Measurements from ENCODE around the gene HUNK. TPM values are rescaled to one million over a fixed set of nuclear protein-coding genes. Genes with fewer than 3 reads are reported as not detected.
"Not testable (repeated sequence)": the region's sequence is repeated elsewhere in the genome, so short reads cannot be mapped to it uniquely, and the experiment has no call there.

HUNK gene
- total and polyA plus RNA-seq, 7 experiments from 2014 or later, result 0.16 to 0.54 (median 0.30) TPM; not detected in 4

DNA sequence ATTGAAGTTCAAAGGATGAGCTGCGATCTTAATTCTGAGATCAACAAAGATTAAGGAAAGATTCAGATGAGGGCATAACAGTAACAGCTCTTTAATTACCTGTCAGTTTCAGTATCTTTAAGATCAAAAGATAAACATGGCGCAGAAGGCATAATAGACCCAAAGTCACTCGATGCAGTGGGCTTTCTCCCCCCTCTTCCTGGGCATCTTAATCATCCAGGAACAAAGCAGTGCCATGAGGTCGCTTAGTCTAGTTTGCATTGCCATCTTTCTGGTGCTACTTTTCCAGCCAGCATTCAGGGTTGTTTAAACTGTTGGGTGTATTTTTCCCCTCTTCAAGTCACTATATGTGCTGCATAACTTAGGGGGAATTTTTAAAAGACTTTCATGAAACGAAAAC, 72.3 kb downstream of the HUNK start:
- Mint-ChIP-seq H3K36me3 (no peaks in the 10 kb centered on the region), H3K4me3 (no peak overlapping the region), H3K9me3 (peaks cover 0 to 3% (median 0%) of the 10 kb centered on the region in 11 donors), H3K27ac (no peak overlapping the region), H3K4me1 (no peaks in the 10 kb centered on the region), H3K27me3 (peaks cover 0 to 37% (median 24%) of the 10 kb centered on the region in 5 donors)
- intact Hi-C loops (cut with micrococcal nuclease), result no loop called here
- ChIA-PET CTCF (no interaction called here), POLR2A (no interaction called here)
- H3K9me3 ChIP-seq (ENCODE audit: control insufficient read depth in 2 of 3, low read length in 3 of 3), result no peaks in the 10 kb centered on the region
- ATAC-seq, result no peak
- H3K4me3 ChIP-seq (ENCODE audit: low read length), result no peak overlapping the region
- no peaks in the 10 kb centered on the region for H3K27me3 ChIP-seq (ENCODE audit: control insufficient read depth in 2 of 2, insufficient read depth in 2 of 2, low read length in 2 of 2)
- H3K27ac ChIP-seq (ENCODE audit: low read depth, low read length), result no peak overlapping the region
- no peak for DNase-seq
- H3K4me1 ChIP-seq (ENCODE audit: control insufficient read depth in 2 of 2, insufficient read depth in 2 of 2, low read length in 2 of 2), result no peaks in the 10 kb centered on the region
- H3K36me3 ChIP-seq (ENCODE audit: control insufficient read depth in 2 of 3, insufficient read depth in 3 of 3, low read length in 3 of 3), result no peaks in the 10 kb centered on the region

- Mint-ChIP-seq H3K27me3 (peaks cover 0 to 37% (median 24%) of the 10 kb centered on the region in 5 donors), H3K27ac (no peak overlapping the region), H3K4me1 (no peaks in the 10 kb centered on the region), H3K36me3 (no peaks in the 10 kb centered on the region), H3K4me3 (no peak overlapping the region), H3K9me3 (peaks cover 0 to 3% (median 0%) of the 10 kb centered on the region in 11 donors)
- DNase-seq (no peak), ATAC-seq (no peak)
- intact Hi-C loops (cut with micrococcal nuclease), result no loop called here
- no peaks in the 10 kb centered on the region for H3K4me1 ChIP-seq (ENCODE audit: control insufficient read depth in 2 of 2, insufficient read depth in 2 of 2, low read length in 2 of 2)
- no peak overlapping the region for H3K4me3 ChIP-seq (ENCODE audit: low read length)
- ChIA-PET POLR2A (no interaction called here), CTCF (no interaction called here)
- H3K36me3 ChIP-seq (ENCODE audit: control insufficient read depth in 2 of 3, insufficient read depth in 3 of 3, low read length in 3 of 3), result no peaks in the 10 kb centered on the region
- H3K9me3 ChIP-seq (ENCODE audit: control insufficient read depth in 2 of 3, low read length in 3 of 3), result no peaks in the 10 kb centered on the region
- H3K27ac ChIP-seq (ENCODE audit: low read depth, low read length), result no peak overlapping the region
- H3K27me3 ChIP-seq (ENCODE audit: control insufficient read depth in 2 of 2, insufficient read depth in 2 of 2, low read length in 2 of 2), result no peaks in the 10 kb centered on the region
Measured at GRCh38 chr21:31945546-31945945, 72.7 kb downstream of the HUNK start.

DNA sequence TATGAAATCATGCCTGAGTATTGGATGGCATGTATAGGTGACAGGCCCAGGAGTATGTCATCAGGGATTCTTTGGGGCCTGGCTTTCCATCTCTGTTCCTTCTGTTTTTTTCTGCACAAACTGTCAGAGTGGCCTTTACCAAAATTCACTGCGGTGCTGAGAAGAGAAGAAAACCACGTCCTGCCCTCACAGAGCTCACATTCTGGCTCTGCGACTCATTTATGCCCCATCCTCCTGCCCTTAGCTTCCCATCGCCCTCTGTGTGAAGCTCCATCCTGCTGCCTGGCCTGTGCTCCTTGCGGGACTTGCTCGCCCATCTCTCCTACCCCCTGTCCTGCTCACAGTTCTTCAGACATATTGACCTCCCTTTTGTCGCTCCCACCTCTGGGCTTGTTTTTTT, 73.4 kb downstream of the HUNK start:
- Histone ChIP-seq H3K27me3 (ENCODE audit: control insufficient read depth in 2 of 2, insufficient read depth in 2 of 2, low read length in 2 of 2) (no peaks in the 10 kb centered on the region), H3K36me3 (ENCODE audit: control insufficient read depth in 2 of 3, insufficient read depth in 3 of 3, low read length in 3 of 3) (no peaks in the 10 kb centered on the region), H3K9me3 (ENCODE audit: control insufficient read depth in 2 of 3, low read length in 3 of 3) (no peaks in the 10 kb centered on the region), H3K4me3 (ENCODE audit: low read length) (no peak overlapping the region), H3K4me1 (ENCODE audit: control insufficient read depth in 2 of 2, insufficient read depth in 2 of 2, low read length in 2 of 2) (no peaks in the 10 kb centered on the region), H3K27ac (ENCODE audit: low read depth, low read length) (no peak overlapping the region)
- no peaks in the 10 kb centered on the region for H3K4me1 Mint-ChIP-seq
- intact Hi-C loops (cut with micrococcal nuclease), result no loop called here
- no peaks in the 10 kb centered on the region for H3K36me3 Mint-ChIP-seq
- no peak for ATAC-seq
- DNase-seq, result no peak
- POLR2A ChIA-PET, result no interaction called here
- CTCF ChIA-PET, result no interaction called here
- peaks cover 0 to 3% (median 0%) of the 10 kb centered on the region in 11 donors for H3K9me3 Mint-ChIP-seq
- no peak overlapping the region for H3K27ac Mint-ChIP-seq
- no peak overlapping the region for H3K4me3 Mint-ChIP-seq
- peaks cover 0 to 37% (median 23%) of the 10 kb centered on the region in 5 donors for H3K27me3 Mint-ChIP-seq

DNA sequence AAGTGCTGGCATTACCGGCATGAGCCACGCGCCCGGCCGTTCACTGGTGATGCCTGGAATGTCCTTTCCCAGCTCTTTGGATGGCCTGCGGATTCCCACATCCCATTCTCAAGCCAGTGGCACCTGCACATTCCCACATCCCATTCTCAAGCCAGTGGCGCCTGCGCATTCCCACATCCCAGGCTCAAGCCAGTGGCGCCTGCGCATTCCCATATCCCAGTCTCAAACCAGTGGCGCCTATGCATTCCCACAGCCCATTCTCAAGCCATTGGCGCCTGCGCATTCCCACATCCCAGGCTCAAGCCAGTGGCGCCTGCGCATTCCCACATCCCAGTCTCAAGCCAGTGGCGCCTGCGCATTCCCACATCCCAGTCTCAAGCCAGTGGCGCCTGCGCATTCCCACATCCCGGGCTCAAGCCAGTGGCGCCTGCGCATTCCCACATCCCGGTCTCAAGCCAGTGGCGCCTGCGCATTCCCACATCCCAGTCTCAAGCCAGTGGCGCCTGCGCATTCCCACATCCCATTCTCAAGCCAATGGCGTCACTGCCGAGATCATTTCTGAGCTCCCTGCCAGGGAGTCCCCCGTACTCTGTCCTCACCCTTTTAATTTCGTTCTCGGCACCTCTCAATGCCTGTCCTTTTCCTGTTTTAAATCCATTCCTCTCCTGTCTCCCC, 74.2 kb downstream of the HUNK start:
- intact Hi-C loops (cut with micrococcal nuclease); H3K27me3 ChIP-seq (ENCODE audit: control insufficient read depth in 2 of 2, insufficient read depth in 2 of 2, low read length in 2 of 2); H3K9me3 ChIP-seq (ENCODE audit: control insufficient read depth in 2 of 3, low read length in 3 of 3); ATAC-seq; H3K36me3 ChIP-seq (ENCODE audit: control insufficient read depth in 2 of 3, insufficient read depth in 3 of 3, low read length in 3 of 3); H3K4me3 ChIP-seq (ENCODE audit: low read length); H3K4me3 Mint-ChIP-seq; H3K4me1 ChIP-seq (ENCODE audit: control insufficient read depth in 2 of 2, insufficient read depth in 2 of 2, low read length in 2 of 2); H3K4me1 Mint-ChIP-seq; DNase-seq; H3K27ac Mint-ChIP-seq; H3K36me3 Mint-ChIP-seq; H3K9me3 Mint-ChIP-seq; H3K27ac ChIP-seq (ENCODE audit: low read depth, low read length); POLR2A ChIA-PET: not testable (repeated sequence)
- CTCF ChIA-PET, result interaction anchor here (0.7 kb wide), 1 partner anchor 8 kb away, joined by 5 read pairs; no protein-coding TSS in a partner anchor
- H3K27me3 Mint-ChIP-seq, result peaks cover 0 to 30% (median 20%) of the 10 kb centered on the region in 5 donors

GRCh38 chr21:31948676-31949075, 75.9 kb downstream of the HUNK start:
- H3K36me3 Mint-ChIP-seq, result no peaks in the 10 kb centered on the region
- ATAC-seq, result no peak
- Histone ChIP-seq H3K9me3 (ENCODE audit: control insufficient read depth in 2 of 3, low read length in 3 of 3) (no peaks in the 10 kb centered on the region), H3K36me3 (ENCODE audit: control insufficient read depth in 2 of 3, insufficient read depth in 3 of 3, low read length in 3 of 3) (no peaks in the 10 kb centered on the region), H3K4me3 (ENCODE audit: low read length) (no peak overlapping the region), H3K27me3 (ENCODE audit: control insufficient read depth in 2 of 2, insufficient read depth in 2 of 2, low read length in 2 of 2) (no peaks in the 10 kb centered on the region), H3K27ac (ENCODE audit: low read depth, low read length) (no peak overlapping the region), H3K4me1 (ENCODE audit: control insufficient read depth in 2 of 2, insufficient read depth in 2 of 2, low read length in 2 of 2) (no peaks in the 10 kb centered on the region)
- peaks cover 0 to 24% (median 13%) of the 10 kb centered on the region in 5 donors for H3K27me3 Mint-ChIP-seq
- no peaks in the 10 kb centered on the region for H3K4me1 Mint-ChIP-seq
- intact Hi-C loops (cut with micrococcal nuclease), result no loop called here
- H3K9me3 Mint-ChIP-seq, result peaks cover 0 to 2% (median 0%) of the 10 kb centered on the region in 11 donors
- POLR2A ChIA-PET, result no interaction called here
- CTCF ChIA-PET, result no interaction called here
- no peak overlapping the region for H3K27ac Mint-ChIP-seq
- H3K4me3 Mint-ChIP-seq, result no peak overlapping the region
- no peak for DNase-seq

DNA sequence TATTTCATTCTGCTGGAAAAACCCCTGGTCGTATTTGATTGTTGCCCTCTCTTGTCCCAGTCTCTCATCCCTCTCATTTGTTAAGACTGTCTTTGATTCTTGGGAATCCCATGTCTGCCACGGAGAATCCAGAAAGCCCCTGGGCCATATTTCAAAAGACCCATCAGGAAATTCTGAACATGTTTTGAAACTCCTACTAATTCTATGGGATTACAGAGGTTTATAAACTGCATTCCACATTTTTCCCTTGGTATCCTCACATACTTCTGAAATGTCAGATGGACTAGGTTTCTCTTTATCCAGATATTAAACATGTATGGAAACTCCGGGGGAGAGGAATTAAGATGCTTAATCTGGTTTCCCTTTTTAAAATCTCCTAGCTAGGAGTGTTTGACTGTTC, 80.0 kb downstream of the HUNK start:
- intact Hi-C loops (cut with micrococcal nuclease), result no loop called here
- Histone ChIP-seq H3K27ac (ENCODE audit: low read depth, low read length) (no peak overlapping the region), H3K9me3 (ENCODE audit: control insufficient read depth in 2 of 3, low read length in 3 of 3) (no peaks in the 10 kb centered on the region), H3K36me3 (ENCODE audit: control insufficient read depth in 2 of 3, insufficient read depth in 3 of 3, low read length in 3 of 3) (no peaks in the 10 kb centered on the region), H3K4me1 (ENCODE audit: control insufficient read depth in 2 of 2, insufficient read depth in 2 of 2, low read length in 2 of 2) (peaks cover 0 to 8% of the 10 kb centered on the region in 2 donors), H3K4me3 (ENCODE audit: low read length) (no peak overlapping the region), H3K27me3 (ENCODE audit: control insufficient read depth in 2 of 2, insufficient read depth in 2 of 2, low read length in 2 of 2) (no peaks in the 10 kb centered on the region)
- no peak for ATAC-seq
- DNase-seq, result no peak
- peaks cover 0 to 4% (median 0%) of the 10 kb centered on the region in 11 donors for H3K9me3 Mint-ChIP-seq
- ChIA-PET POLR2A (no interaction called here), CTCF (interaction anchor here (0.6 kb wide), 1 partner anchor 21 kb away, joined by 3 read pairs; no protein-coding TSS in a partner anchor)
- H3K27me3 Mint-ChIP-seq, result peaks cover 0 to 11% (median 8%) of the 10 kb centered on the region in 5 donors
- H3K4me3 Mint-ChIP-seq, result no peak overlapping the region
- H3K27ac Mint-ChIP-seq, result no peak overlapping the region
- no peaks in the 10 kb centered on the region for H3K36me3 Mint-ChIP-seq
- H3K4me1 Mint-ChIP-seq, result peaks cover 0 to 10% (median 0%) of the 10 kb centered on the region in 7 donors

DNA sequence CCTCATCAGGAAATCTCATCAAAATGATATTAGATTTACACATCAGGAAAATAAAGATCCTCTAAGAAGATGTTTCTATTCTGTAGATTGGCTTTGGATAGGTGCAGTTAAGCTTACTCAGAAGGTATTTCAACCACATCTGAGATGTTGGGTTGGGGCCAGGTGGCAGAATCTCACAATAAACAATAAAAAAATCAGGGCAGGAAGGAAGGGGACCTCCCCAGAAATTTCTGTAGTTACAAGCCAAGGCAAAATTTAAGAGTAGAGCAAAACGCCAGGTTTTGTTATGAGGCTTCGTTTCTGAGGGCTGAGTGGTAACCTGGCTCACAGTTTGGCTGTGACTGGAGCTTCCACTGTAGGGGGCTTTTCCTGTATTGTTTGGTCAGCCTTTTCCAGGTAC, 84.8 kb downstream of the HUNK start:
- intact Hi-C loops (cut with micrococcal nuclease), result no loop called here
- ATAC-seq, result peak; percentile 36
- POLR2A ChIA-PET, result no interaction called here

More for the DNA sequence above, 84.8 kb downstream of the HUNK start:
- peak in 4 of 9 donors; percentile 2 to 48 (median 10) for DNase-seq
- Histone ChIP-seq H3K27me3 (ENCODE audit: control insufficient read depth in 2 of 2, insufficient read depth in 2 of 2, low read length in 2 of 2) (no peaks in the 10 kb centered on the region), H3K4me3 (ENCODE audit: low read length) (no peak overlapping the region), H3K27ac (ENCODE audit: low read depth, low read length) (no peak overlapping the region), H3K36me3 (ENCODE audit: control insufficient read depth in 2 of 3, insufficient read depth in 3 of 3, low read length in 3 of 3) (no peaks in the 10 kb centered on the region), H3K4me1 (ENCODE audit: control insufficient read depth in 2 of 2, insufficient read depth in 2 of 2, low read length in 2 of 2) (peaks cover 0 to 11% of the 10 kb centered on the region in 2 donors), H3K9me3 (ENCODE audit: control insufficient read depth in 2 of 3, low read length in 3 of 3) (no peaks in the 10 kb centered on the region)
- peaks cover 0 to 25% (median 12%) of the 10 kb centered on the region in 5 donors for H3K27me3 Mint-ChIP-seq
- peaks cover 0 to 21% (median 3%) of the 10 kb centered on the region in 7 donors for H3K4me1 Mint-ChIP-seq
- peak overlapping the region in 2 of 10 donors; percentile 23 to 41 for H3K4me3 Mint-ChIP-seq
- H3K27ac Mint-ChIP-seq, result no peak overlapping the region
- peaks cover 0 to 10% (median 2%) of the 10 kb centered on the region in 11 donors for H3K9me3 Mint-ChIP-seq
- H3K36me3 Mint-ChIP-seq, result no peaks in the 10 kb centered on the region
- CTCF ChIA-PET, result no interaction called here
